ENCODE data around the gene B3GNT3. TPM values are rescaled to one million over a fixed set of nuclear protein-coding genes. Genes with fewer than 3 reads are reported as not detected.
A peak's percentile ranks its signal among the peaks of the same experiment; 100 is the strongest.

B3GNT3 gene
- total RNA-seq, 1 donor from 2014 or later, result not detected

GRCh38 chr19:17832443-17833208, 37.7 kb downstream of the B3GNT3 start:
- no peak for DNase-seq (ENCODE audit: low read depth)

GRCh38 chr19:17834350-17835181, 39.6 kb downstream of the B3GNT3 start:
- DNase-seq (ENCODE audit: low read depth), result no peak

- no peak for DNase-seq (ENCODE audit: low read depth)
Measured at GRCh38 chr19:17835182-17836006, 40.5 kb downstream of the B3GNT3 start.

GRCh38 chr19:17836530-17836929, 41.6 kb downstream of the B3GNT3 start:
- DNase-seq (ENCODE audit: low read depth), result no peak

GRCh38 chr19:17837972-17838371, 43.0 kb downstream of the B3GNT3 start:
- no peak for DNase-seq (ENCODE audit: low read depth)

- no peak for DNase-seq (ENCODE audit: low read depth)
Measured at GRCh38 chr19:17840019-17840418, 45.1 kb downstream of the B3GNT3 start.

GRCh38 chr19:17841371-17841809, 46.5 kb downstream of the B3GNT3 start:
- no peak for DNase-seq (ENCODE audit: low read depth)

- DNase-seq (ENCODE audit: low read depth), result no peak
Measured at GRCh38 chr19:17841810-17842662, 47.1 kb downstream of the B3GNT3 start.

- DNase-seq (ENCODE audit: low read depth), result no peak
Measured at GRCh38 chr19:17842663-17843291, 47.8 kb downstream of the B3GNT3 start.

GRCh38 chr19:17843292-17843827, 48.4 kb downstream of the B3GNT3 start:
- DNase-seq (ENCODE audit: low read depth), result no peak

- DNase-seq (ENCODE audit: low read depth), result no peak
Measured at GRCh38 chr19:17843908-17844490, 49.1 kb downstream of the B3GNT3 start.

GRCh38 chr19:17846146-17846545, 51.2 kb downstream of the B3GNT3 start:
- no peak for DNase-seq (ENCODE audit: low read depth)

GRCh38 chr19:17847538-17848366, 52.8 kb downstream of the B3GNT3 start, which contains the start of gene JAK3:
Gene JAK3 (minus strand): TSS chr19:17847982. CDS start chr19:17844417, 3,565 bp downstream.
- DNase-seq (ENCODE audit: low read depth), result no peak

- no peak for DNase-seq (ENCODE audit: low read depth)
Measured at GRCh38 chr19:17848595-17849292, 53.8 kb downstream of the B3GNT3 start.

GRCh38 chr19:17854061-17854460, 59.1 kb downstream of the B3GNT3 start:
- DNase-seq (ENCODE audit: low read depth), result no peak

- DNase-seq (ENCODE audit: low read depth), result peak; percentile 70
Measured at GRCh38 chr19:17855280-17856152, 60.6 kb downstream of the B3GNT3 start.

Measured in myocyte (in vitro differentiated cells).